Panc1 (cell line): Measurements from ENCODE around the gene AGPAT4.

Experiments used
- CTCF ChIP-seq: fragments of 450-650 bp; IDR thresholded peaks from 2 replicates; pipeline ENCODE4 v1.5.1; 2017; ENCODE audit warnings: mild to moderate bottlenecking
- POLR2AphosphoS5 ChIP-seq: IDR thresholded peaks from 2 replicates; pipeline ENCODE4 v1.6.1; 2012; ENCODE audit warnings: mild to moderate bottlenecking, low read depth, low read length, moderate library complexity
- REST ChIP-seq, 2 experiments: IDR thresholded peaks; 2 replicates each; pipeline ENCODE4 v1.6.1; 2011 to 2012; ENCODE audit warnings: low read depth in 2 of 2, control low read depth in 1 of 2, low read length in 1 of 2, mild to moderate bottlenecking in 1 of 2, moderate library complexity in 1 of 2; ENCODE audit not compliant: insufficient read depth in 1 of 2
- SIN3A ChIP-seq: IDR thresholded peaks from 2 replicates; pipeline ENCODE4 v1.6.1; 2012; ENCODE audit warnings: low read depth, mild to moderate bottlenecking, low read length, moderate library complexity, borderline replicate concordance; ENCODE audit not compliant: insufficient read depth

GRCh38 chr6:161109366-161109765 lies 164.5 kb downstream of the AGPAT4 start:
- TF ChIP-seq REST (IDR thresholded peaks at IDR 0.05; ENCODE audit: insufficient read depth in 1 of 2, low read depth in 2 of 2, low read length in 1 of 2) (no peak), CTCF (no peak), POLR2AphosphoS5 (no peak), SIN3A (no peak)
